Spleen (tissue), 11 donors: ENCODE results near the gene PHTF2. TPM values are rescaled to one million over a fixed set of nuclear protein-coding genes. Genes with fewer than 3 reads are reported as not detected.

Experiments
- DNase-seq: peaks from one replicate; pipeline ENCODE4 v3.0.0-alpha.2; 2020
- H3K27ac ChIP-seq, 8 donors: fragments of 200-600 bp; sonication (generic) in 7 of 8; 1 replicate in 4 of 8; 2 replicates in 4 of 8; pipeline versions ENCODE4 v1.5.0 to v1.8.0; 2016 to 2021; ENCODE audit warnings: inconsistent platforms in 4 of 8, mild to moderate bottlenecking in 4 of 8, moderate library complexity in 1 of 8
- H3K27me3 ChIP-seq, 7 donors: fragments of 200-600 bp; sonication (generic) in 6 of 7; replicated peaks in 1 of 7; 1 replicate in 4 of 7; 2 replicates in 3 of 7; pipeline versions ENCODE4 v1.5.0 to v1.8.0; 2016 to 2021; ENCODE audit warnings: inconsistent platforms in 3 of 7, mild to moderate bottlenecking in 1 of 7
- H3K36me3 ChIP-seq, 6 donors: fragments of 200-600 bp; sonication (generic) in 5 of 6; 1 replicate in 4 of 6; 2 replicates in 2 of 6; pipeline versions ENCODE4 v1.5.0 to v1.8.0; 2016 to 2021; ENCODE audit warnings: inconsistent platforms in 2 of 6
- H3K4me1 ChIP-seq, 6 donors: fragments of 200-600 bp; sonication (generic) in 5 of 6; 1 replicate in 3 of 6; 2 replicates in 3 of 6; pipeline versions ENCODE4 v1.5.0 to v1.8.0; 2016 to 2021; ENCODE audit warnings: inconsistent platforms in 3 of 6
- H3K4me3 ChIP-seq, 8 donors: fragments of 200-600 bp; sonication (generic) in 7 of 8; 1 replicate in 4 of 8; 2 replicates in 4 of 8; pipeline versions ENCODE4 v1.5.0 to v1.8.0; 2016 to 2021; ENCODE audit warnings: inconsistent platforms in 4 of 8, mild to moderate bottlenecking in 4 of 8, moderate library complexity in 2 of 8
- H3K9me3 ChIP-seq, 8 donors: fragments of 200-600 bp; sonication (generic) in 7 of 8; 1 replicate in 4 of 8; 2 replicates in 4 of 8; pipeline versions ENCODE4 v1.5.0 to v1.8.0; 2016 to 2021; ENCODE audit warnings: inconsistent platforms in 4 of 8
- CTCF ChIP-seq, 11 experiments: fragments of 200-600 bp in 7 of 11; fragments of 450-650 bp in 4 of 11; sonication (generic) in 4 of 11; IDR thresholded peaks in 8 of 11; conservative IDR thresholded peaks in 3 of 11; 1 replicate in 7 of 11; 2 replicates in 4 of 11; pipeline versions ENCODE4 v1.4.0 to v1.8.0; 2016 to 2021; ENCODE audit warnings: antibody characterized with exemption in 11 of 11, inconsistent platforms in 4 of 11, mild to moderate bottlenecking in 1 of 11
- POLR2A ChIP-seq, 3 donors: fragments of 450-650 bp; IDR thresholded peaks; one replicate each; pipeline ENCODE4 v1.5.1; 2017; ENCODE audit warnings: antibody characterized with exemption in 3 of 3, mild to moderate bottlenecking in 1 of 3
- POLR2AphosphoS5 ChIP-seq, 3 donors: sonication (generic); formaldehyde crosslinking; IDR thresholded peaks; one replicate each; pipeline ENCODE4 v1.5.1; 2017; ENCODE audit warnings: antibody characterized with exemption in 3 of 3
- WGBS, 5 donors: extraction: QIAGEN DNeasy Blood & Tissue Kit in 3 of 5; methylation state at CpG; one replicate each; pipeline versions ENCODE4 v1.1.5 to v1.1.7; 2013 to 2018; 5-methylcytosine and 5-hydroxymethylcytosine counted together
- intact Hi-C: fragments of 100-400 bp; cut with DNase I; formaldehyde crosslinking; loops from one replicate; pipeline ENCODE4 v1.15.0; 2023; ENCODE audit warnings: low total_unique reads
- polyA plus RNA-seq, 3 donors: library from polyadenylated mRNA; stranded (reverse); fragments of 200-250 nt; gene quantifications; one replicate each; pipeline ENCODE4 v1.2.1, GENCODE V29; 2013
- total RNA-seq, 7 donors: library from RNA; depleted of rRNA in 3 of 7; stranded (reverse); fragments of >200 nt in 3 of 7; fragmentation: NEBNext Ultra II Directional in 4 of 7; extraction: Animal tissue kit (Norgen Biotek cat#: 25700) in 4 of 7; gene quantifications; one replicate each; pipeline versions ENCODE4 v1.1.0 to v1.2.1, GENCODE V29; 2016 to 2021
- donor health status: healthy with polysubstance abuse.
- donor health status: DM: no; HTN: no; CAD: no; lungs with moderate emphysema.
- donor health status: DM: no; HTN: no; CAD: no.
- donor health status: Bipolar disorder and iron deficiency.
- donor health status: healthy.
- donor health status: DM: no; HTN: no; CAD: no.
- donor health status: DM: yes; HTN: yes; CAD: no.

The PHTF2 gene
- total and polyA plus RNA-seq, 10 donors = 13.3 to 47.7 (median 34.7) TPM

GRCh38 chr7:77837966-77838365 is 39.4 kb downstream of the PHTF2 start:
- Histone ChIP-seq H3K4me3 (no peak overlapping the region), H3K4me1 (peaks cover 0 to 58% (median 33%) of the 10 kb centered on the region in 6 donors), H3K27me3 (no peaks in the 10 kb centered on the region), H3K27ac (no peak overlapping the region), H3K9me3 (peaks cover 0 to 5% (median 0%) of the 10 kb centered on the region in 8 donors), H3K36me3 (no peaks in the 10 kb centered on the region)
- no peak for DNase-seq
- TF ChIP-seq CTCF (IDR thresholded peaks at IDR 0.05 in 8 of 11, conservative IDR thresholded peaks at IDR 0.05 in 3 of 11) (no peak), POLR2A (IDR thresholded peaks at IDR 0.05) (no peak), POLR2AphosphoS5 (IDR thresholded peaks at IDR 0.05) (no peak)
- WGBS, 5 donors = 59 to 78% (median 67%) methylated on average over 1 of the region's 1 CpG
- intact Hi-C loops = no loop called here

- Histone ChIP-seq H3K4me3 (no peak overlapping the region), H3K27ac (no peak overlapping the region), H3K36me3 (peaks cover 0 to 2% (median 0%) of the 10 kb centered on the region in 6 donors), H3K4me1 (peaks cover 0 to 48% (median 24%) of the 10 kb centered on the region in 6 donors), H3K9me3 (peaks cover 0 to 5% (median 0%) of the 10 kb centered on the region in 8 donors), H3K27me3 (no peaks in the 10 kb centered on the region)
- no peak for TF ChIP-seq CTCF (IDR thresholded peaks at IDR 0.05 in 8 of 11, conservative IDR thresholded peaks at IDR 0.05 in 3 of 11)
- no peak for TF ChIP-seq POLR2AphosphoS5 (IDR thresholded peaks at IDR 0.05)
- TF ChIP-seq POLR2A (IDR thresholded peaks at IDR 0.05) = no peak
- WGBS, 5 donors = 67 to 87% (median 84%) methylated on average over 3 of the region's 3 CpGs
- intact Hi-C loops = no loop called here
- no peak for DNase-seq
Observed at GRCh38 chr7:77838929-77839491, 40.4 kb downstream of the PHTF2 start.

- intact Hi-C loops = no loop called here
- H3K9me3 ChIP-seq = peaks cover 0 to 5% (median 0%) of the 10 kb centered on the region in 8 donors
- peaks cover 0 to 5% (median 0%) of the 10 kb centered on the region in 6 donors for H3K36me3 ChIP-seq
- H3K27ac ChIP-seq = no peak overlapping the region
- TF ChIP-seq CTCF (IDR thresholded peaks at IDR 0.05 in 8 of 11, conservative IDR thresholded peaks at IDR 0.05 in 3 of 11) = no peak
- no peak for TF ChIP-seq POLR2A (IDR thresholded peaks at IDR 0.05)
- TF ChIP-seq POLR2AphosphoS5 (IDR thresholded peaks at IDR 0.05) = no peak
- 75 to 84% (median 82%) methylated on average over 2 of the region's 2 CpGs for WGBS, 5 donors
- DNase-seq = no peak
- peaks cover 0 to 39% (median 18%) of the 10 kb centered on the region in 6 donors for H3K4me1 ChIP-seq
- no peaks in the 10 kb centered on the region for H3K27me3 ChIP-seq
- no peak overlapping the region for H3K4me3 ChIP-seq
Observed at GRCh38 chr7:77839919-77840318, 41.3 kb downstream of the PHTF2 start.

GRCh38 chr7:77843194-77843593 is 44.6 kb downstream of the PHTF2 start:
- Histone ChIP-seq H3K27me3 (no peaks in the 10 kb centered on the region), H3K27ac (no peak overlapping the region), H3K4me3 (no peak overlapping the region), H3K36me3 (peaks cover 0 to 8% (median 0%) of the 10 kb centered on the region in 6 donors), H3K4me1 (peaks cover 0 to 24% (median 13%) of the 10 kb centered on the region in 6 donors), H3K9me3 (no peaks in the 10 kb centered on the region)
- no peak for TF ChIP-seq CTCF (IDR thresholded peaks at IDR 0.05 in 8 of 11, conservative IDR thresholded peaks at IDR 0.05 in 3 of 11)
- no peak for TF ChIP-seq POLR2A (IDR thresholded peaks at IDR 0.05)
- no peak for TF ChIP-seq POLR2AphosphoS5 (IDR thresholded peaks at IDR 0.05)
- intact Hi-C loops = no loop called here
- 74 to 90% (median 81%) methylated on average over 2 of the region's 2 CpGs for WGBS, 5 donors
- no peak for DNase-seq
